MM.1S (cell line): ENCODE results near the gene RAB20.

ENCODE experiments used
- CTCF ChIP-seq: fragments of 300-600 bp; sonication (generic); IDR thresholded peaks from 2 replicates; pipeline ENCODE4 v1.5.1; 2016; ENCODE audit warnings: antibody characterized with exemption, low read length, mixed read lengths
- EZH2phosphoT487 ChIP-seq: fragments of 300-600 bp; sonication (generic); IDR thresholded peaks from 2 replicates; pipeline ENCODE4 v1.6.1; 2018; ENCODE audit warnings: antibody characterized with exemption, low read length

GRCh38 chr13:110476220-110476617, 85.3 kb downstream of the RAB20 start:
- no peak for TF ChIP-seq CTCF
- no peak for TF ChIP-seq EZH2phosphoT487
